Stimulated activated CD4-positive, alpha-beta T cell treated with anti-CD3 and anti-CD28 coated beads, Interleukin-1b, Interleukin-23, amount 100 ng/mL, for 1 hour (primary cell): ENCODE results near the gene TRAFD1.
"Not testable (repeated sequence)": the region's sequence is repeated elsewhere in the genome, so short reads cannot be mapped to it uniquely, and the experiment has no call there.

Experiments
- DNase-seq, 2 donors: peaks; one replicate each; pipeline ENCODE4 v3.0.0-alpha.2; 2020; ENCODE audit warnings: low read depth in 2 of 2

The TRAFD1 gene

DNA sequence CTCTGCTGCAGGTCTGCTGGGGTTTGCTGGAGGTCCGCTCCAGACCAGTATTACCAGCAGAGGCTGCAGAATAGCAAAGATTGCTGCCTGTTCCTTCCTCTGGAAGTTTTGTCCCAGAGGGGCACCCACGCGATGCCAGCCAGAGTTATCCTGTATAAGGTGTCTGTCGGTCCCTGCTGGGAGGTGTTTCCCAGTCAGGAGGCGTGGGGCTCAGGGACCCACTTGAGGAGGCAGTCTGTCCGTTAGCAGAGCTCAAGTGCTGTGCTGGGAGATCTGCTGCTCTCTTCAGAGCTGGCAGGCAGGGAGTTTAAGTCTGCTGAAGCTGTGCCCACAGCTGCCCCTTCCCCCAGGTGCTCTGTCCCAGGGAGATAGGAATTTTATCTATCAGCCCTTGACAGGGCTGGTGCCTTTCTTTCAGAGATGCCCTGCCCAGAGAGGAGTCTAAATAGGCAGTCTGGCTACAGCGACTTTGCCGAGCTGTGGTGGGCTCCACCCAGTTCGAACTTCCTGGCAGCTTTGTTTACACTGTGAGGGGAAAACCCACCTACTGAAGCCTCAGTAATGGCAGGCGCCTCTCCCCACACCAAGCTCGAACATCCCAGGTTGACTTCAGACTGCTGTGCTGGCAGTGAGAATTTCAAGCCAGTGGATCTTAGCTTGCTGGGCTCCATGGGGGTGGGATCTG, 33.2 kb downstream of the TRAFD1 start:
- not testable (repeated sequence) for DNase-seq

DNA sequence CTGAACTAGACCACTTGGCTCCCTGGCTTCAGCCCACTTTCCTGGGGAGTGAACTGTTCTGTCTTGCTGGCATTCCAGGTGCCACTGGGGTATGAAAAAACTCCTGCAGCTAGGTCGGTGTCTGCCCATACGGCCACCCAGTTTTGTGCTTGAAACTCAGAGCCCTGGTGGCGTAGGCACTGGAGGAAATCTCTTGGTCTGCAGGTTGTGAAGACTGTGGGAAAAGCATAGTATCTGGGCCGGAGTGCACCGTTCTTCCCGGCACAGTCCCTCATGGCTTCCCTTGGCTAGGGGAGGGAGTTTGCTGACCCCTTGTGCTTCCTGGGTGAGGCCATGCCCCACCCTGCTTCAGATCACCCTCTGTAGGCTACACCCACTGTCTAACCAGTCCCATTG, 33.8 kb downstream of the TRAFD1 start:
- no peak for DNase-seq

DNA sequence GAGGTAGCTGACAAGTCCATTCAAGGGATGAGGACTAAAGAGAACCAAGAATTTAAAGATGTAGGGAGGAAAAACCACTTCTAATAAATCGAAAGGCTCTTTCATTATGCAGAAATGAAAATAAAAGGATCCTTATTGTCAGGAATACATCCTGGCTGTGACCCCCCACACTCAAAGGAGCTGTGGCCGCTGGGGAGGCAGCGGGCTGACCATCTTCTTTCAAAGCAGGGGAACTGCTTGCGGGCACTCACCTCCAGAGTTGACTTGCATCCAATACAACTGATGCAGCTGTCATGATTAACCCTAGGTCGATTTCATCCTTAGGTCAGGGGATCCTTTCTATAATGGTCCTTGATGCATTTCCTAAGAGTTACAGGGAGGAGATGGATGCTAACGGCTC, 35.3 kb downstream of the TRAFD1 start:
- DNase-seq, result no peak

- DNase-seq, result no peak
Observed at GRCh38 chr12:112161711-112162110, 36.4 kb downstream of the TRAFD1 start.

- no peak for DNase-seq
Observed at GRCh38 chr12:112162241-112162790, 37.0 kb downstream of the TRAFD1 start.

DNA sequence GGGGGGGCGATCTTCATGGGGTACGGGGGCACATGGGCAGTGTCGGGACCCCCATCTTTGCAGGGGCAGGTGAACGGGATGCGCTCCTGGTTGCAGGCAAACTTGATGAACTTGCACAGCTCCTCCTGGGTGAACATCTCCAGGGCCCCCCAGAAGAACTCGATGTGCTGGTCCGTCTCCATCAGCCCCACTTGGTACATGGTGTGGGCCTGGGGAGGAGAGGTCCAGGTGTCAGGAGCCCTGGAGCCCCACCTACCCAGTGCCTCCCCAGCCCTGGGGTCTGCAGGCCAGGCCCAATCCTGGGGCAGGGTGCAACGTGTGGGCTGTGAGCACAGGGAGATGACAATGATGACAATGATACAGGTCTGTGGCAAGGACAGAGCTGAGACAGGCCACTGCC, 37.7 kb downstream of the TRAFD1 start:
- no peak for DNase-seq

GRCh38 chr12:112163471-112163991, 38.2 kb downstream of the TRAFD1 start:
- DNase-seq, result no peak

DNA sequence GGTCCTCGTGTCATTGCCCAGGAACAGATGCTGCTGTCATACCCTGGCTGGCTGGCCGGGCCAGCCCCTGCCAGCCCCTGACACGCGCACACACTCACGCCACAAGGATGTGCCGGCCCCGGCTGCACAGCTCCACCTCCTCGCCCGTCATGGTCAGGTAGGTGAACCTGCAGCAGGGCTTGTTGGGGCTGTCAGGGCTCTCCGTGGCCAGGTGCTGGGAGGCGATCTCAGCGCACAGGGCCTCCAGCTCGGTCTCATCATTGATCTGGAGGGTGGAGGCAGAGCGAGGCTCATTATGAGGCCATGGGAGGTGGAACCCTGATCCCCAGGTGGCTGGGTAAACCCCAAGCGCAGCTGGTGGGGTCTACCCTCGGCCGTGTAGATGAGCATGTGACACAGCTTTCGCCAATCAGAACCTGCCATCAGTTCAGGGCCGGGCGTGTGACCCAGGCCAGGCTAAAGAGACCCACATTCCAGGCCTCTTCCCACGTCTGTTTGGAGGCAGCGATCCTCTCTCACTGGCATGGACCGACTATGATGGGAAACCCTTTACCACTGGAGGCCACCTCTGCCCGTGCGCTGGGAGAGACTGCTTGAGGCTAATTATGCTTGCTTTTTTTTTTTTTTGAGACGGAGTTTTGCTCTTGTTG, 38.8 kb downstream of the TRAFD1 start:
- no peak for DNase-seq

DNA sequence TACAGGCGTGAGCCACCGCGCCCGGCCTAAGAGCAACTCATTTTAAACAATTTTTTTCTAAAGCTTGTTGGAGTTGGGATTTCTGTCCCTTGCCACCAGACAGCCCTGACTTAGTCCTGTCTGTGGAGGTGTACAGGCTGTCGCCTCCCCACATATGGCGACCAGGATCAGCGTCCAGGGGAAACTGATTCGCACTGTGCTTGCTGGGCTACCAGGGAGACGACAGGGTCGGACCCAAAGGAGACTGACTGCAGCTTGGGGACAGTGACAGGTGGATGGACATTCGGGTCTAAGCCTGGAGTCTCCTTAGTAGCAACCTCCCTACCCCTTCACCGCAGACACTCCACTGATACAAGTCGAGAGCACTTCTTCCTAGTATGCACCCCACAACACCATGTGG, 40.3 kb downstream of the TRAFD1 start:
- DNase-seq, result no peak

DNA sequence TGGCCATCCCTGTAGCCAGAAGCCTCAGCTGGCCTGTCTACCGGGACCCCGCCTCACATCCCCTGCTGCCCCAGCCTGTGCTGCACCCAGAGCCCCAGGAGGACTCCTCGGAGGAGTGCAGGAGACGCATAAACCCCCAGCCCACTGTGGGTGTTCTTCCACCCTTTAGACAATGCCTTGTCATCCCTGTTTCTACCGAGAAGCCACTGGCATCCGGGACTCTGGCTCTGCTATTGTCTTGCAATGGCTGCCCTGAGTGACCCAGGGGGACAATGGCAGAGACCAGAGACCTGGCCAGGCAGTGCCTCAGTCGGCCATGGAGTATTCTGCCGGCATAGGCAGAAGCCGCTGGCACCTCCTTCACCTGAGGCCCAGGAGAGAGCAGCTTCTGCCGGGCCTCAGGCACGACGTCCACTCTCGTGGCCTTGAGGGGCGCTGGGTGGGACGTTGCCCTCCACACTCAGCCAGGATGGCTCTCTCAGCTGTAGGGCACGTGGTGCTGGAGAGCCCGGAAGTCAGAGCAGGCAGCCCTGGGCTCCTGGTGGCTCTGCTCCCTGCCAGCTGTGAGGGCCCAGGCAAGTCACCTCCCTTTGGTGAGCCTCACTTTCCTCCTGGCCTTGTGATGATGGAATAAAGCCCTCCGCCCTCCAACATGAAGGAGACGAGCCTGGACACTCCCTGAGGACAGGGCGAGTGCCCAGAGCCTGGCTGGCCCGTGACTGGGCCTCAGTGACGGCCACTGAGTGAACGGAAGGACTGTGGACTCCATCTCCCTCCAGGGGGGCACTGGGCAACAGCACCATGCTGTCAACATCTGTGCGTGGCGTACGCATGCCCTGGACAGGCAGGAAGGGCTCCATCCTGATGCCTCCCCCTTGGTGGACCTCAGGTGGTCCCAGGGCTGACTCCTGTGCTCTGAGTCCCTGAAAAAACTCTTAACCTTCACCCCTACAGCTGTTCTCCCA, 41.0 kb downstream of the TRAFD1 start:
- DNase-seq, result no peak

DNA sequence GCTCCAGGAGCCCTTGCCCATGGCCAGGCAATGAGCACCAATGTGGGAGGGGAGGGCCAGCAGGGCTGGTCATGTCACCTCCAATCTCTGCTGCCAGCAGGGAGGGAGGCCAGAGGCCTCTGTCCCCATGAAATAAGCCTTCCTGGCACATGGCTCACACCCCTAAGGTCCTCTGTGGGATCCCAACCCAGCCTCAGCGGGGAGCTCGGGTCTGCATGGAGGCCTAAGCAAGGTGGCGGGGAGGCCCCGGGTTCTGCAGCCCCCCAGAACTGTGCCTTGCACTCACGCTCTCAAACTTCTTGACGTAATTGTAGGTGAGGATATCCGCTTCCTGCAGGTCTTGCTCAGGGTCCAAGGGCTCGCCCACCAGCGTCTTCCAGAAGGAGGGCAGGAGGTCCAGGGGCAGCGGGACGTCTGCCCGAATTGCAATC, 41.7 kb downstream of the TRAFD1 start:
- no peak for DNase-seq

DNA sequence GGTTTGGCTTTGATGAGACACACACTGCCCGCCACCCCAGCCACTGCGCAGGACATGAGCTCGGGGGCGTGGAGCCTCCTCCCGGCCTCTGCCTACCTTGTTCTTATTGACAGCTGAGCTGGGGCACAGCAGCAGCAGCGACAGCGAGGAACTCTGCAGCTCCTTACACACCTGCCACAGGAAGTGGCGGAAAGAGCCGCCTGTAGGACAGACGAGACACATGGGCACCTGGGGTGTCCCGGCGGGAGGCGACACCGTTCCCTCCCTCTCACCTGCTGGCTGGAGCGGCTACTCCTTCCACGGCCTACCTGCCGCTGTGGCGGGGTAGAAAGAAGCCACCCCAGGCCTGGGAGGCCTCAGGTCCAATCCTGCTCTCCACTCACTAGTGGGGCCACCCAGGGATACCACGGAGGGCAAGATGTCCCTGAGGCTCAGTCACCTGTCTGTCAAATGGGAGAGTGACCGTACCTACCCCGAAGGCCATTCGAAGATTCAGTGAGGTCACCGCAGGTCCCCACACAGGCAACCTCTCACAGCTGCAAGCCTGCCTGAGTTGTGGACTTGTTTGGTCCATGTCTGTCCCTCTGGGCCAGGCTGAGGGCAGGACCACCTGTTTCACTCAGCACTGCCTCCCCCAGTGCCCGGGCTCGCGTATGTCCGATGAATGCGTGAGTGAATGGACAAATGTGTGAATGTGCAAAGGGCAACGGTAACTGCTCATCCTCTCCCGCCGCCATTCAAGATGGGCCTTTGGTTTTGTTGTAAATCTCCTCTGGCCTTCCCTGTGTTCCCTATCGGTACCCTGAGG, 42.6 kb downstream of the TRAFD1 start:
- DNase-seq, result no peak

- DNase-seq, result no peak
Observed at GRCh38 chr12:112168561-112168971, 43.2 kb downstream of the TRAFD1 start.

- DNase-seq, result no peak
Observed at GRCh38 chr12:112169161-112169872, 44.0 kb downstream of the TRAFD1 start.

DNA sequence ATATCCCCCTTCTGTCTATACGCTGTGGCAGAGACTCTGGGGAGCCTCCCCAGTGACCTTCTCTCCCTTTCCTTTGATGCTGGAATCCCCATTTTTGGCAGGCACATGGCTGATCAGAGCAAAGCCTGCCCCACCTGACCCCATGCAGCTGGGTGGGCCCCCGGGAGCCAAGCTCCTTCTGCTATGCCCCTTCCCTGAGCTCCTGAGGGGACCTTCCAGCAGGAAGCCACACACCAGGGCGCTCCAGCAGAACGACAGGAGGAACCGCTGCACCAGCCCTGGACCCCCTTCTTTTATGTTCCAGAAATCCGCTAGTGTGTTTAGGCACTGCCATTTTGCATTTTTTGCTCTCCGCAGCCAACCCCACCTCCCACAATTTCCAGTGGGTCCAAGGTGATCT, 44.6 kb downstream of the TRAFD1 start:
- no peak for DNase-seq

GRCh38 chr12:112170376-112170775, 45.0 kb downstream of the TRAFD1 start:
- DNase-seq, result no peak

GRCh38 chr12:112170971-112171596, 45.7 kb downstream of the TRAFD1 start:
- DNase-seq, result no peak

GRCh38 chr12:112172556-112173324, 47.4 kb downstream of the TRAFD1 start:
- DNase-seq, result no peak
